Measurements from ENCODE around the gene RRP9. TPM values are rescaled to one million over a fixed set of nuclear protein-coding genes. Genes with fewer than 3 reads are reported as not detected.

The RRP9 gene
- total RNA-seq, 2 donors from 2014 or later, result 8.0 to 13.2 TPM

GRCh38 chr3:51961602-51962569, 20.2 kb upstream of the RRP9 start:
- DNase-seq, result peak in 3 of 4 donors; percentile 46 to 69 (median 65)
- H3K36me3 ChIP-seq (replicated peaks in 1 of 2; ENCODE audit: insufficient read depth in 1 of 2, low read depth in 2 of 2), result no peaks in the 10 kb centered on the region
- H3K27ac ChIP-seq, result no peak overlapping the region
- H3K27me3 ChIP-seq, result no peaks in the 10 kb centered on the region
- peak; percentile 60 for ATAC-seq
- no peak overlapping the region for H3K4me3 ChIP-seq
- peaks cover 32% of the 10 kb centered on the region for H3K4me1 ChIP-seq
- no peak for TF ChIP-seq POLR2A (IDR thresholded peaks at IDR 0.05)
- TF ChIP-seq CTCF (IDR thresholded peaks at IDR 0.05), result no peak
- 40 to 56% methylated on average over 9 of the region's 9 CpGs for WGBS, 2 donors
- intact Hi-C loops (cut with DNase I), result no loop called here
- no peaks in the 10 kb centered on the region for H3K9me3 ChIP-seq

GRCh38 chr3:51961011-51961410, 19.3 kb upstream of the RRP9 start:
- no peak overlapping the region for H3K27ac ChIP-seq
- no peaks in the 10 kb centered on the region for H3K27me3 ChIP-seq
- H3K36me3 ChIP-seq (replicated peaks in 1 of 2; ENCODE audit: insufficient read depth in 1 of 2, low read depth in 2 of 2), result no peaks in the 10 kb centered on the region
- no peak for ATAC-seq
- no peaks in the 10 kb centered on the region for H3K9me3 ChIP-seq
- TF ChIP-seq CTCF (IDR thresholded peaks at IDR 0.05) (no peak), POLR2A (IDR thresholded peaks at IDR 0.05) (no peak)
- peaks cover 32% of the 10 kb centered on the region for H3K4me1 ChIP-seq
- H3K4me3 ChIP-seq, result no peak overlapping the region
- no peak for DNase-seq
- intact Hi-C loops (cut with DNase I), result no loop called here
- WGBS, 2 donors, result 90 to 93% methylated on average over 2 to 18 of the region's 18 CpGs

GRCh38 chr3:51960386-51960785, 18.7 kb upstream of the RRP9 start:
- intact Hi-C loops (cut with DNase I), result no loop called here
- TF ChIP-seq POLR2A (IDR thresholded peaks at IDR 0.05) (no peak), CTCF (IDR thresholded peaks at IDR 0.05) (no peak)
- 89% methylated on average over 5 to 10 of the region's 10 CpGs for WGBS, 2 donors
- no peaks in the 10 kb centered on the region for H3K36me3 ChIP-seq (replicated peaks in 1 of 2; ENCODE audit: insufficient read depth in 1 of 2, low read depth in 2 of 2)
- H3K9me3 ChIP-seq, result no peaks in the 10 kb centered on the region
- H3K27me3 ChIP-seq, result no peaks in the 10 kb centered on the region
- ATAC-seq (no peak), DNase-seq (no peak)
- H3K27ac ChIP-seq, result no peak overlapping the region
- no peak overlapping the region for H3K4me3 ChIP-seq
- H3K4me1 ChIP-seq, result peaks cover 35% of the 10 kb centered on the region

GRCh38 chr3:51959651-51960050, 17.9 kb upstream of the RRP9 start:
- ATAC-seq, result no peak
- no peak overlapping the region for H3K4me3 ChIP-seq
- no peaks in the 10 kb centered on the region for H3K27me3 ChIP-seq
- no peak for DNase-seq
- no peaks in the 10 kb centered on the region for H3K36me3 ChIP-seq (replicated peaks in 1 of 2; ENCODE audit: insufficient read depth in 1 of 2, low read depth in 2 of 2)
- H3K27ac ChIP-seq, result no peak overlapping the region
- 94 to 96% methylated on average over 3 to 7 of the region's 7 CpGs for WGBS, 2 donors
- intact Hi-C loops (cut with DNase I), result no loop called here
- no peaks in the 10 kb centered on the region for H3K9me3 ChIP-seq
- H3K4me1 ChIP-seq, result peaks cover 35% of the 10 kb centered on the region
- TF ChIP-seq CTCF (IDR thresholded peaks at IDR 0.05), result no peak
- no peak for TF ChIP-seq POLR2A (IDR thresholded peaks at IDR 0.05)
